ENCODE measurements around the gene HSD17B3.

DNA sequence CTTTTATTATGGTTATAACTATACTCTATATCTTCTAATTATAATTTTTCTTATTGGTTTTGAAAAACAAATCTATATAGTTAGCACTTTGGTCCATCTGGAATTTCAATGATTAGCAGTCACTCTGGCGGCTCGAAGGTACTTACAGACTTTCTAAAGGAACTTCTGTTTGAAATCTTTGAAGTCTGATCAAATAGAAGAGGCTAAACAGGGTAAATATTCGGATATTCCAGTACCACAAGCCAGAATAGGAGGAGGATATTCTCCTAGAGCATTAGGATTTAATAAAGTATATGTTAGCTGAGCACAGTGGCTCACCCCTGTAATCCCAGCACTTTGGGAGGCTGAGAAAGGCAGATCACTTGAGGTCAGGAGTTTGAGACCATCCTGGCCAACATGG, 38.7 kb upstream of the HSD17B3 start:
- TF ChIP-seq, protein P1, sequence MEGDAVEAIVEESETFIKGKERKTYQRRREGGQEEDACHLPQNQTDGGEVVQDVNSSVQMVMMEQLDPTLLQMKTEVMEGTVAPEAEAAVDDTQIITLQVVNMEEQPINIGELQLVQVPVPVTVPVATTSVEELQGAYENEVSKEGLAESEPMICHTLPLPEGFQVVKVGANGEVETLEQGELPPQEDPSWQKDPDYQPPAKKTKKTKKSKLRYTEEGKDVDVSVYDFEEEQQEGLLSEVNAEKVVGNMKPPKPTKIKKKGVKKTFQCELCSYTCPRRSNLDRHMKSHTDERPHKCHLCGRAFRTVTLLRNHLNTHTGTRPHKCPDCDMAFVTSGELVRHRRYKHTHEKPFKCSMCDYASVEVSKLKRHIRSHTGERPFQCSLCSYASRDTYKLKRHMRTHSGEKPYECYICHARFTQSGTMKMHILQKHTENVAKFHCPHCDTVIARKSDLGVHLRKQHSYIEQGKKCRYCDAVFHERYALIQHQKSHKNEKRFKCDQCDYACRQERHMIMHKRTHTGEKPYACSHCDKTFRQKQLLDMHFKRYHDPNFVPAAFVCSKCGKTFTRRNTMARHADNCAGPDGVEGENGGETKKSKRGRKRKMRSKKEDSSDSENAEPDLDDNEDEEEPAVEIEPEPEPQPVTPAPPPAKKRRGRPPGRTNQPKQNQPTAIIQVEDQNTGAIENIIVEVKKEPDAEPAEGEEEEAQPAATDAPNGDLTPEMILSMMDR (conservative IDR thresholded peaks at IDR 0.05; ENCODE audit: low read depth in 2 of 2) = no peak
- TF ChIP-seq POLR2AphosphoS5 (IDR thresholded peaks at IDR 0.05; ENCODE audit: low read depth) (no peak), CREB1 (CRISPR knock-in tag; IDR thresholded peaks at IDR 0.05; ENCODE audit: low read depth) (no peak), STAT1 (IDR thresholded peaks at IDR 0.05; ENCODE audit: unreplicated experiment) (no peak), EZH2phosphoT487 (IDR thresholded peaks at IDR 0.05; ENCODE audit: unreplicated experiment) (no peak), EZH2 (IDR thresholded peaks at IDR 0.05; ENCODE audit: low read depth, unreplicated experiment) (no peak), ZNF331 (CRISPR knock-in tag; IDR thresholded peaks at IDR 0.05; ENCODE audit: low read depth) (no peak), JUNB (IDR thresholded peaks at IDR 0.05; ENCODE audit: unreplicated experiment) (no peak), NANOG (IDR thresholded peaks at IDR 0.05; ENCODE audit: borderline replicate concordance) (no peak), ZNF114 (CRISPR knock-in tag; IDR thresholded peaks at IDR 0.05) (no peak)
- TF ChIP-seq, protein P2, sequence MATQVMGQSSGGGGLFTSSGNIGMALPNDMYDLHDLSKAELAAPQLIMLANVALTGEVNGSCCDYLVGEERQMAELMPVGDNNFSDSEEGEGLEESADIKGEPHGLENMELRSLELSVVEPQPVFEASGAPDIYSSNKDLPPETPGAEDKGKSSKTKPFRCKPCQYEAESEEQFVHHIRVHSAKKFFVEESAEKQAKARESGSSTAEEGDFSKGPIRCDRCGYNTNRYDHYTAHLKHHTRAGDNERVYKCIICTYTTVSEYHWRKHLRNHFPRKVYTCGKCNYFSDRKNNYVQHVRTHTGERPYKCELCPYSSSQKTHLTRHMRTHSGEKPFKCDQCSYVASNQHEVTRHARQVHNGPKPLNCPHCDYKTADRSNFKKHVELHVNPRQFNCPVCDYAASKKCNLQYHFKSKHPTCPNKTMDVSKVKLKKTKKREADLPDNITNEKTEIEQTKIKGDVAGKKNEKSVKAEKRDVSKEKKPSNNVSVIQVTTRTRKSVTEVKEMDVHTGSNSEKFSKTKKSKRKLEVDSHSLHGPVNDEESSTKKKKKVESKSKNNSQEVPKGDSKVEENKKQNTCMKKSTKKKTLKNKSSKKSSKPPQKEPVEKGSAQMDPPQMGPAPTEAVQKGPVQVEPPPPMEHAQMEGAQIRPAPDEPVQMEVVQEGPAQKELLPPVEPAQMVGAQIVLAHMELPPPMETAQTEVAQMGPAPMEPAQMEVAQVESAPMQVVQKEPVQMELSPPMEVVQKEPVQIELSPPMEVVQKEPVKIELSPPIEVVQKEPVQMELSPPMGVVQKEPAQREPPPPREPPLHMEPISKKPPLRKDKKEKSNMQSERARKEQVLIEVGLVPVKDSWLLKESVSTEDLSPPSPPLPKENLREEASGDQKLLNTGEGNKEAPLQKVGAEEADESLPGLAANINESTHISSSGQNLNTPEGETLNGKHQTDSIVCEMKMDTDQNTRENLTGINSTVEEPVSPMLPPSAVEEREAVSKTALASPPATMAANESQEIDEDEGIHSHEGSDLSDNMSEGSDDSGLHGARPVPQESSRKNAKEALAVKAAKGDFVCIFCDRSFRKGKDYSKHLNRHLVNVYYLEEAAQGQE (IDR thresholded peaks at IDR 0.05; ENCODE audit: unreplicated experiment) = no peak
- TF ChIP-seq, protein P3, sequence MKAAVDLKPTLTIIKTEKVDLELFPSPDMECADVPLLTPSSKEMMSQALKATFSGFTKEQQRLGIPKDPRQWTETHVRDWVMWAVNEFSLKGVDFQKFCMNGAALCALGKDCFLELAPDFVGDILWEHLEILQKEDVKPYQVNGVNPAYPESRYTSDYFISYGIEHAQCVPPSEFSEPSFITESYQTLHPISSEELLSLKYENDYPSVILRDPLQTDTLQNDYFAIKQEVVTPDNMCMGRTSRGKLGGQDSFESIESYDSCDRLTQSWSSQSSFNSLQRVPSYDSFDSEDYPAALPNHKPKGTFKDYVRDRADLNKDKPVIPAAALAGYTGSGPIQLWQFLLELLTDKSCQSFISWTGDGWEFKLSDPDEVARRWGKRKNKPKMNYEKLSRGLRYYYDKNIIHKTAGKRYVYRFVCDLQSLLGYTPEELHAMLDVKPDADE (IDR thresholded peaks at IDR 0.05) = no peak

Data from GM23338 (cell line).